Activated T-helper 2 cell treated with anti-CD3 and anti-CD28 coated beads, Interferon-gamma antibody, Interleukin-2, Interleukin-4, amounts not matched to agents 10 μg/mL and 5 μg/mL and 100 μg/mL, durations not matched to agents 14 hours and 24 hours and 36 hours (primary cell): ENCODE data around the gene NPC1L1. TPM values are rescaled to one million over a fixed set of nuclear protein-coding genes. Genes with fewer than 3 reads are reported as not detected.
"Not testable (repeated sequence)": the region's sequence is repeated elsewhere in the genome, so short reads cannot be mapped to it uniquely, and the experiment has no call there.

Source experiments
- DNase-seq: peaks from one replicate; pipeline ENCODE4 v3.0.0; 2021; ENCODE audit warnings: low spot score
- H3K27ac Mint-ChIP-seq: one replicate; pipeline ENCODE4 v1.8.0; 2021; ENCODE audit warnings: mixed read lengths
- H3K27me3 Mint-ChIP-seq: one replicate; pipeline ENCODE4 v1.8.0; 2021; ENCODE audit warnings: low read depth, mixed read lengths
- H3K36me3 Mint-ChIP-seq: one replicate; pipeline ENCODE4 v1.8.0; 2021; ENCODE audit warnings: low read depth, mixed read lengths
- H3K4me1 Mint-ChIP-seq: one replicate; pipeline ENCODE4 v1.8.0; 2021; ENCODE audit warnings: low read depth, mixed read lengths
- H3K4me3 Mint-ChIP-seq: one replicate; pipeline ENCODE4 v1.8.0; 2021; ENCODE audit warnings: low read depth, mild to moderate bottlenecking, moderate library complexity, mixed read lengths
- H3K9me3 Mint-ChIP-seq: one replicate; pipeline ENCODE4 v1.8.0; 2021; ENCODE audit warnings: mixed read lengths
- intact Hi-C: fragments of 100-400 bp; cut with micrococcal nuclease; formaldehyde crosslinking; loops from one replicate; pipeline ENCODE4 v1.15.1; 2023
- total RNA-seq: library from RNA; stranded (reverse); gene quantifications from 2 replicates; pipeline ENCODE4 v1.2.3, GENCODE V29; 2022

Gene NPC1L1
- total RNA-seq, 1 donor from 2014 or later = not detected

DNA sequence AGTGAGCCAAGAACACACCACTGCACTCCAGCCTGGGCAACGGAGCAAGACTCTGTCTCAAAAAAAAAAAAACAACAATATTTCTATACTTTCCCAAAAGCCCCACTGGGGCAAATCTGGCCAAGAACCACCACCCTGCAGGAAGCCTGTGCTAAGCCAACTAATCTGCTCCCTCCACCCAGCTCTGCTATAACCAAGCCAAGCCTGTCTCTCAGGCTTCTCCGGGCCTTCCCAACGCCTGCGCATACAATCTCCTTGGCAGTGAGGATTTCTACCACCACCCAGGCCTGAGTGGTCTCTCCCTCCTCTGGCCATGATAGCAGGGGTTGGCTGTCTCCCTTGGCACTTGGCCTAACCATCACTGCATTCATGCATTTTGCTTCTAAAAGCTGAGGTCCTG is 18.4 kb upstream of the NPC1L1 start:
- no peak overlapping the region for H3K27ac Mint-ChIP-seq
- H3K9me3 Mint-ChIP-seq = no peaks in the 10 kb centered on the region
- no peak overlapping the region for H3K4me3 Mint-ChIP-seq
- DNase-seq = no peak
- no peaks in the 10 kb centered on the region for H3K4me1 Mint-ChIP-seq
- intact Hi-C loops = no loop called here
- H3K36me3 Mint-ChIP-seq = peaks cover 11% of the 10 kb centered on the region
- peaks cover 2% of the 10 kb centered on the region for H3K27me3 Mint-ChIP-seq

DNA sequence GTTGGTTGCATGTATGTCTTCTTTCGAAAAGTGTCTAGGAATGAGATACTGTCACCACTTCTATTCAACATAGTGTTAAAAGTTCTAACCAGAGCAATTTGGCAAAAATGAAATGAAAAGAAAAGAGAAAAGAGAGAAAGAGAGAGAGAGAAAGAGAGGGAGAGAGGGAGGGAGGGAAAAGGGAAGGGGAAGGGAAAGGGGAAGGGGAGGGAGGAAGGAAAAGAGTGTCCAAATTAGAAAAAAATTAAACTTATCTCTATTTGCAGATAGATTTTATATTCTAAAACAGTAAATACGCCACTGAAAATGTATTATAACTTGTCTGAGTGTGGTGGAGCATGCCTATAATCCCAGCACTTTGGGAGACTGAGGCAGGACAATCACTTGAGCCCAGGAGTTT is 16.4 kb upstream of the NPC1L1 start:
- H3K9me3 Mint-ChIP-seq = no peaks in the 10 kb centered on the region
- H3K4me1 Mint-ChIP-seq = no peaks in the 10 kb centered on the region
- no peak overlapping the region for H3K27ac Mint-ChIP-seq
- H3K27me3 Mint-ChIP-seq = peaks cover 4% of the 10 kb centered on the region
- no peaks in the 10 kb centered on the region for H3K36me3 Mint-ChIP-seq
- intact Hi-C loops = no loop called here
- no peak overlapping the region for H3K4me3 Mint-ChIP-seq
- no peak for DNase-seq

DNA sequence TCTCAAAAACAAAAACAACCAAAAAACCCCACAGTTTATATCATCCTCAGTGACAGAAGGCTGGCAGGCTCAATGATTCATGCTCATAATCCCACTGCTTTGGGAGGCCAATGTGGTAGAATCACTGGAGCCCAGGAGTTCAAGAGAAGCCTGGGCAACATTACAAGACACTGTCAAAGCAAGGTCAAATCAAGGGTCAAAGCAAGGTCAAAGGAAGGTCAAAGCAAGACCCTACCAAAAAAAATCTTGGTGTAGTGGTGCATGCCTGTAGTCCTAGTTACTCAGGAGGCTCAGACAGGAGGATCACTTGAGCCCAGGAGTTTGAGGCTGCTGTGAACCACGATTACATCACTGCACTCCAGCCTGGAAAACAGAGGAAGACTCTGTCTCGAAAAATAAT is 14.2 kb upstream of the NPC1L1 start:
- no peaks in the 10 kb centered on the region for H3K36me3 Mint-ChIP-seq
- no peaks in the 10 kb centered on the region for H3K9me3 Mint-ChIP-seq
- intact Hi-C loops = no loop called here
- DNase-seq = no peak
- H3K4me1 Mint-ChIP-seq = no peaks in the 10 kb centered on the region
- H3K27me3 Mint-ChIP-seq = peaks cover 8% of the 10 kb centered on the region
- H3K27ac Mint-ChIP-seq = no peak overlapping the region
- no peak overlapping the region for H3K4me3 Mint-ChIP-seq

DNA sequence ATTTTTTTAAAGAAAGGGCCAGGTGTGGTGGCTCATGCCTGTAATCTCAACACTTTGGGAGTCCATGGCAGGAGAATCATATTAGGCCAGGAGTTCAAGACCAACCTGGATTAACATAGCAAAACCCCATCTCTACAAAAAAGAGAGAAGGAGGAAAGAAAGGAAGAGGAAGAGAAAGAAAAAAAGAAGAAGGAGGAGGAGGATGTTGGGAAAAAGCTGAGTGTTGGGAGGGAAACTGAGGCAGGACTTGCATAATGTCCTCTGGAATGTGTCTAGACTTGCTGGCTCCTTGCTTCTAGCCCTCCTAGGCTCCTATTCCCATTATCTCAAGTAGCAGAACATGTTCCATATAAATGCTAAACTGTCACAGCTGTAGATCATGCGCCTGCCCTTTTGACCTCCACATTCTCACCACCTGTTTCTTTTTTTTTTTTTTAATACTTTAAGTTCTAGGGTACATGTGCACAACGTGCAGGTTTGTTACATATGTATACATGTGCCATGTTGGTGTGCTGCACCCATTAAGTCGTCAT is 11.4 kb upstream of the NPC1L1 start:
- not testable (repeated sequence) for H3K4me1 Mint-ChIP-seq

DNA sequence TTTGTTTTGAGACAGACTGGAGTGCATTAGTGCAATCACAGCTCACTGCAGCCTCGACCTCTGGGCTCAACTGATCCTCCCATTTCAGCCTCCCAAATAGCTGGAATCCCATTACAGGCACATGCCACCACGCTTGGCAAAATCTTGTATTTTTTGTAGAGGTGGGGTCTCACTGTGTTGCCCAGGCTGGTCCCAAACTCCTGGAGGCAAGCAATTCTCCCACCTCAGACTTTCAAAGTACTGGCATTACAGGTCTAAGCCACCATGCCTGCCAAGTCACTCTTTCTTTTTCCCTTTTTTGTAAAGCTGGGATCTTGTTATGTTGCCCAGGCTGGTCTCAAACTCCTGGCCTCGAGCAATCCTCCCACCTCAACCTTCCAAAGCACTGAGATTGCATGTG is 8.3 kb upstream of the NPC1L1 start:
- Mint-ChIP-seq H3K36me3 (no peaks in the 10 kb centered on the region), H3K4me1 (peaks cover 13% of the 10 kb centered on the region), H3K9me3 (no peaks in the 10 kb centered on the region), H3K27ac (no peak overlapping the region), H3K27me3 (peaks cover 11% of the 10 kb centered on the region), H3K4me3 (no peak overlapping the region)
- intact Hi-C loops = no loop called here
- no peak for DNase-seq

More for the DNA sequence above, 11.4 kb upstream of the NPC1L1 start:
- DNase-seq, H3K4me3 Mint-ChIP-seq, H3K27ac Mint-ChIP-seq, H3K9me3 Mint-ChIP-seq, H3K36me3 Mint-ChIP-seq, intact Hi-C loops: not testable (repeated sequence)
- H3K27me3 Mint-ChIP-seq = peaks cover 13% of the 10 kb centered on the region

DNA sequence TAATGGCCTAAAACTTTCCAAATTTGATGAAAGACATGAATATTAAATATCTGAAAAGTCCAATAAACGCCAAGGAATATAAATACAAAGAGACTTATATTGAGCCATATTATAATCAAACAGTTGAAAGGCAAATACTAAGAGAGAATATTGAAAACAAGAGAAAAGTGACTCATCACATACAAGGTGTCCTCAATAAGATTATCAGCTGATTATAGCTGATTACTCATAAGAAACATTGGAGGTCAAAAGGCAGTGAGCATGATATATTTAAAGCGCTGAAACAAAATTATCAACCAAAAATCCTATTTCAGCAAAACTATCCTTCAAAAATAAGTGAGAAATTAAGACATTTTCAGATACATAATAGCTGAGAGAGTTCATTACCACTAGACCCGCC is 7.8 kb upstream of the NPC1L1 start:
- Mint-ChIP-seq H3K4me1 (peaks cover 13% of the 10 kb centered on the region), H3K27me3 (peaks cover 11% of the 10 kb centered on the region), H3K9me3 (no peaks in the 10 kb centered on the region), H3K36me3 (no peaks in the 10 kb centered on the region), H3K27ac (no peak overlapping the region), H3K4me3 (no peak overlapping the region)
- no peak for DNase-seq
- intact Hi-C loops = no loop called here

DNA sequence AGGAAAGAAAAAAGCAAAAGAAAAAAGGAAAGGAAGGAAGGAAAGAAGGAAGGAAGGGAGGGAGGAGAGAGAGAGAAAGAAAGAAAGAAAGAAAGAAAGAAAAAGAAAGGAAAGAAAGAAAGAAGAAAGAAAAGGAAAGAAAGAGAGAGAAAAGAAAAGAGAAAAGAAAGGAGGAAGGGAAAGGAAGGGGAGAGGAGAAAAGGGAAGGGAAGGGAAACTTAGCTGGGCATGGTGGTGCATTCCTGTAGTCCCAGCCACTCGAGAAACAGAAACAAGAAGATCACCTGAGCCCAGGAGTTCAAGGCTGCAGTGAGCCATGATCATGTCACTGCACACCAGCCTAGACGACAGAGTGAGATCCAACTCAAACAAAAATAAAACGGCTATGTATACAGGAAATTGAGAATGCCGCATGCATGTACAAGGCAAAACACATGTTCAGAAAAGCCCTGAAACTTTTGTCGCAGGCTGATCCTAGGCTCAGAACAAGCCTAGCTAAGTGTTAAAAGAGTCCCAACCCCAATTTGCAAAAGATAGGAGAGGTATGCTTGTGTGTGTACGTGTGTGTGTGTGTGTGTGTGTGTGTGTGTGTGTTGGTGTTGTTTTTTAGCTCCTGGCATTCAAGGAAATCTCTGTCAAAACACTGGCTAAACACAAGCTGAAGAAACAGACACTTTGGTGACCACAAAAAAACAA is 6.6 kb upstream of the NPC1L1 start:
- peaks cover 13% of the 10 kb centered on the region for H3K4me1 Mint-ChIP-seq
- H3K27ac Mint-ChIP-seq = no peak overlapping the region
- H3K4me3 Mint-ChIP-seq = no peak overlapping the region
- no peaks in the 10 kb centered on the region for H3K9me3 Mint-ChIP-seq
- H3K27me3 Mint-ChIP-seq = peaks cover 9% of the 10 kb centered on the region
- DNase-seq = no peak
- no peaks in the 10 kb centered on the region for H3K36me3 Mint-ChIP-seq
- intact Hi-C loops = no loop called here

DNA sequence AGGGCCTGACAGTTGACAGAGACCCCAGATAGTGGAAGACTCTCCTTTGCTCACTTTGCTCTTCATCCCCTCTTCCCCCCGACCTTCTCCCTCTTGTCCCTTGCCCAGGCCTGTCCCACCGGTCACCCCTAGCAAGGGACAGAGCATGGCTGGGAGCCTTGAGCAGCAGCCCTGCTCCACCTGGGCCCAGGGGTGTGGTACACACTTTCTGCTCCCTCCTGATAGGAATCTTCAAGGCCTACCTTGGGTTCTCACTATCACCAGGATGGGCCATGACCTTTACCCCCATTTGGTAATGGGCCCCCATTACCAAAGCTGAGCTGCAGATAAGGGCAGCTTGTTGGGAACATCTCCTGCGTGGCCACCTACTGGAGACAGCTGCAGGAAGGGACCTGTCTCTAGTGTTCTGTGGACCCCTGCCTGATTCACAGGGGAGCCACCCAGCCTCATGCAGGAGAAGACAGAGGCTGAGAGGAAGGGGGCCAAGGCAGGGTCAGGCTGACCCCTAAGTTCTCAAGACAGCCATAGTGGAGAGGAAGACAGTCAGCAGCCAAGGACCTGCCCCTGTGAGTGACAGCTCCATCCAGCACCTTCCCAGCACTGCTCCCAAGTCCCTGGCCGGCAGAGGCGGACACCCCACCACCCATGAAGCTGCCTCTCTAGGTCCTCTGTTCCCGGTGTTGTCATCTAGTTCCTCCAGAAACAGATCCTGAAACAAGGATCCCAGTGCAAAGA is 913 bp upstream of the NPC1L1 start:
- H3K27me3 Mint-ChIP-seq = no peaks in the 10 kb centered on the region
- no peak overlapping the region for H3K4me3 Mint-ChIP-seq
- intact Hi-C loops = no loop called here
- no peaks in the 10 kb centered on the region for H3K36me3 Mint-ChIP-seq
- no peaks in the 10 kb centered on the region for H3K9me3 Mint-ChIP-seq
- DNase-seq = no peak
- H3K4me1 Mint-ChIP-seq = no peaks in the 10 kb centered on the region
- no peak overlapping the region for H3K27ac Mint-ChIP-seq

DNA sequence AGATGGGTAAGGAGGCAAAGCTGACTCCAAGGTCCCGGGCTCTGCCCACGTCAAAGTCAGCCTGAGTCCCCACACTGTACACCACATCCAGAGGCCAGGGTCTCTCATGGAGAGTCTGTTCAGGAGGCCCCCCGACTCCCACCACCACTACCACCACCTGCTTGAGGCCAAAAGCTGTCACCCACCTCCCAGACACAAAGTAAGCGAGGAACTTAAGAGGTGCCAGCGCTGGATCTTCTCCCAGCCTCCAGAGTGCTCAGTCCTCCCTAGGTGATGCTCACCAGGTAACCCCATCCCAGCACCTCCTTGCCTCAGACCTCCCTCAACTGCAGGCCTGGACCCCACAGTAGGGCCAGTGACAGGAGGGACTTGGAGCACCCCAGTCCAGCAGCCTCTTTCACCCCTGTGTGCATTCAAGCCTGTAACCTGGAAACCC is 520 bp downstream of the NPC1L1 start:
- Mint-ChIP-seq H3K4me3 (no peak overlapping the region), H3K27ac (no peak overlapping the region), H3K9me3 (no peaks in the 10 kb centered on the region), H3K27me3 (no peaks in the 10 kb centered on the region), H3K36me3 (no peaks in the 10 kb centered on the region), H3K4me1 (no peaks in the 10 kb centered on the region)
- intact Hi-C loops = no loop called here
- no peak for DNase-seq

DNA sequence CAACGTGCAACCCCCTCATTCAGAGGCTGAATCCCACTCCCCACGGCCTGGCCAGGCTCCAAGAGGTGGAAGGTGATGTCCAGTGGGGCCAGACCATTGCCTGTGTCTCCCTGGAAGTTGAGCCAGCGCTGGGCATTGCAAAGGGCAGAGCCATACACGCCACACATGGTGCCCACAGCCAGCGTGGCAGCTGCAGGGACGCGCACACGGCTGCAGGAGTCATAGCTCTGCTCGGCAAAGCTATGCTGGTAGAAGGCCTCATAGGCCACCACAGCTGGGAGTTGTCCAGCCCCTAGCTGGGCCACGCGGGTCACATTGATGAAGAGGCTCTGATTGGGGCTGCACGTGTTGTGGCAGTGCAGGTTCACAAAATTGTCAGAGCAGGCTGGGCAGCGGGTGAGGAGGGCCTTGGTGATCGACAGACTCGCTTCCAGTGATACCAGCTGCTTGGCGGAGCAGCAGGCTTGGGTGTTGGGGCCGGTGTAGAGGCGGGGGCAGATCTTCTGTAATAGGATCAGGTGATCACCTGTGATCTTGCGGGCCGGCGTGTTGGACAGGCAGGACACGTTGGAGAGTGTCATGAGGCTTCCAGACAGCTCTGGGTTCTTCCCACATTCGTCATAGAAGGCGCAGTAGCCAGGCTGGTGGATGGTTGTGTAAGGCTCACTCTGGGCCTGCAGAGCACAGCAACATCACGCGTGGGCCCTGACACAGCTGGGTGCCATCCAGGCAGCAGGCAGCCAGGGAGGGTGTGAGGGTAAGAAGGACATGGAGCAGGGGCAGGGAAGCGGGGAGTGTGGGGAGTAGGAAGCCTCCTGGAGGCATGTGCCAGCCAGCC is 1.2 kb downstream of the NPC1L1 start:
- intact Hi-C loops = no loop called here
- Mint-ChIP-seq H3K36me3 (no peaks in the 10 kb centered on the region), H3K4me1 (no peaks in the 10 kb centered on the region), H3K4me3 (no peak overlapping the region), H3K27me3 (no peaks in the 10 kb centered on the region), H3K9me3 (no peaks in the 10 kb centered on the region), H3K27ac (no peak overlapping the region)
- DNase-seq = no peak

DNA sequence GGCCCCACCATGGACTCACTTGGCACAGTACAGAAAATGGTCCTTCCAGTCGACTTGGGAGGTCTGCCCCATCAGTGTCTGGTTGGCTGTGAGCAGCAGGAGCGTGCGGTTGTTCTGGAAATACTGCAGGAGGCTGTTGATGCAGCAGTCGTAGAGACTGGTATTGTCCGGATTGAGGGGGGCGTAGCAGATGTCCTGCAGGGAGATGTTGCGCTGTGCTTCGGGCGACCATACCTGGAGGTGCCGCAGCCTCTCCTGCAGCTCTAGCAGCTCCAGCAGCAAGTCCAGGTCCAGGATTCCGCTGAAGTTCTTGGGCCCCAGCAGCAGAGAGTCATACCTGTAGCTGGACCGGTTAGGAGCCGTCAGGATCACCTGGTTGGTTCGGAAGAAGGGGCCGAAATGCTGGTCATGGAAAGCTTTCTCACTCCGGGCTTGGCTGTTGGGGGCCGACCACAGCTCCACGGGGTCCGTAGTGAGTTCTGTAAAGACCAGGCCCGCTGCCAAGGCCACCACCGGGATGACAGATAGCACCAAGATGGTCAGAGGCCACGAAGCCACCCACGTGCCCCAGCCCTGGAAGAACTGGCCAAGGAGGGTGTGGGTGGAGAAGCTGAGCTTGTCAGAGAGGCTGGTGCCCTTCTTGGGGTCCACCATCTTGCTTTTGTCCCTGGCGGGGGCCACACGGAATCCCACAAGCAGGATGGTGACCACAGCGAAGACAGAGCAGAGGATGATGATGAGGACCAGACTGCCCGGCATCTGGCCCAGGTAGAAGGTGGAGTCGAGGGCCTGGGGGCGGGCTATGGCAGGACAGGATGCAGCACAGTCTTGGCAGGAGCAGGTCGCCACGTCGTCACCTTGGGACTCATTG is 2.1 kb downstream of the NPC1L1 start:
- Mint-ChIP-seq H3K9me3 (no peaks in the 10 kb centered on the region), H3K27ac (no peak overlapping the region), H3K36me3 (no peaks in the 10 kb centered on the region), H3K4me3 (no peak overlapping the region), H3K27me3 (no peaks in the 10 kb centered on the region), H3K4me1 (no peaks in the 10 kb centered on the region)
- no peak for DNase-seq
- intact Hi-C loops = no loop called here

DNA sequence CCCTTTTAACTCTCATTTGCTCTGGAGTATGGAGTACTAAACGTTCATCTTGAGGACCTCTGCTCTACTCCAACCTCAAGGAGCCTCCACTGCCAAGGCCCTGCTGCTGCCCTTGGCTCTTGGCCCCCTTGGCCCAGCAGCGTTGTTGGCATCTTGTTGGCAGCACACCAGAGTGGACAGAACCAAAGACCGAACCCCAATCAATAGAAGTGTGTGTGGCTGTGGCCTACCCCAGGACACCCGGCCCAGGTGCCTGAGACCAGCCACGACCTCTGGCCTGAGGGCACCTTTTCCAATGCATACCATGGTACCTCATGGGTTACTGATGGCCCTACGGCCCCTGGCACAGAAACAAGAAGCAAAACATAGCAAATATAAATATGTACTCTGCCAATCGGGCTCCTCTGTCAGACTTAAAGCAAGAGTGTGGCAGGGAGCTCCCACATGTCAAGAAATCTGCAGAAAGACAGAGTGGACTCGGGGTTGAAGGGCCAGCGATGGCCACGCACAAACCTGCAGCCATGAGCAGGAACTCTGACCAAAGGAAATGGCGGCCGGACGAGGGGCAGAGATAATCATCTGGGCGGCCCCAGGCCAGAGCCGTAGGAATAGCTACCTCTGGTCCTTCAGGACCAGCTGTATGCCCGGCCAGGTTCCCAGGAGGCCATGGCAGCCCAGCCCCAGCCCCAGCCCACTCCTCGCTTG is 2.9 kb downstream of the NPC1L1 start:
- Mint-ChIP-seq H3K36me3 (no peaks in the 10 kb centered on the region), H3K4me1 (no peaks in the 10 kb centered on the region), H3K27me3 (no peaks in the 10 kb centered on the region), H3K27ac (no peak overlapping the region), H3K4me3 (no peak overlapping the region), H3K9me3 (no peaks in the 10 kb centered on the region)
- intact Hi-C loops = no loop called here
- DNase-seq = no peak
